ENCODE data around the gene ARVCF. TPM values are rescaled to one million over a fixed set of nuclear protein-coding genes. Genes with fewer than 3 reads are reported as not detected.

The ARVCF gene
- total and polyA plus RNA-seq, 9 of the 15 experiments (the other 6 are each of a cell fraction or from before 2014, with no cell fraction given) = 0.03 to 97.4 (median 15.6) TPM

DNA sequence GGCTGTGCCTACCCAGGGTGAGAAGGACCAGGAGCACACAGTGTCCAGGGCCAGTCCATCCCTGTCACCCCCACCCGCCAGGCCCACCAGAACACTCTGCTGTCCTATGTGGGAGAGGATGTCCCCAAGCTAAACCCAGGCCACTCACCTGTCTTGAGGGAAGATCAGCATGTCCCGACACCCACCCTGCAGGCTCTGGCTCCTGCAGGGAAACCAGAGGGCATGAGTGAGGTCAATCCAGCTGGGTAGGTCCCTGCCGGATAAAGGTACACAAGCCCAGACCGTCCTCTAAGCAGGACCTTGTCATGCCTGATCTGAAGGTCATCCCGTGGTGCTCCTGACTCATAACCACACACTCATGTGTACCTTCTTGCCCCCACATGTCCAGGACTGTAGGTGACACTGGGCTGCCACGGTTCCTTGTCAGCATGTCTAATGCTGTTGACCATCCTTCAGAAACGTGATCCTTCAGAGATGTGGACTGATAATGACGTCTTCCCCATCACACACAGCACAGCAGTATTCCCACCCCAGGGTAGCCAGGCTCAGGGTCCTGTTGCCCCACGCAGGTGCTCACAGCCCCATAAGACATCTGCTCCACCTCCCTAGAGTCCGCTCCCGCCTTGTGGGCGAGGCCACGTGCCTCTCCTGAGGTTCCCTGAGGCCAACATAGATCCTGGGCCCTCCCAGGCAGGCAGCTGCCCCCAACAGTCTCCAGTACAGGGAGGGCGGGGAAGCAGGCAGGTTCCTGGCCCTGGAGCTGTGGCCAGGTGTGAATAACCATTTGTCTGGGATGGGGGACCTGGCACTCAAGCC, 6.1 kb downstream of the ARVCF start (continued):
- TF ChIP-seq EWSR1 (IDR thresholded peaks at IDR 0.05; ENCODE audit: borderline replicate concordance, low read depth, partially characterized antibody) (no peak), KLF6 (CRISPR knock-in tag; IDR thresholded peaks at IDR 0.05; ENCODE audit: borderline replicate concordance) (no peak), CREBBP (IDR thresholded peaks at IDR 0.05; ENCODE audit: low read depth, low read length) (no peak), RBM22 (IDR thresholded peaks at IDR 0.05; ENCODE audit: low read depth, low read length, poor library complexity, severe bottlenecking) (no peak), HNRNPK (IDR thresholded peaks at IDR 0.05; ENCODE audit: low read depth, low read length, poor library complexity, severe bottlenecking) (no peak), SMAD4 (CRISPR knock-in tag; conservative IDR thresholded peaks at IDR 0.05) (no peak; the same call in none of the 2 replicates), HDAC2 (IDR thresholded peaks at IDR 0.05) (peak; percentile 36; the same call in 1 of the 2 replicates), ZC3H8 (IDR thresholded peaks at IDR 0.05) (no peak), ZNF561 (CRISPR knock-in tag; conservative IDR thresholded peaks at IDR 0.05) (0 out of 2 replicates have a peak, but pooled peaks have one; percentile 8), HMGN3 (IDR thresholded peaks at IDR 0.05; ENCODE audit: borderline replicate concordance, extremely low read depth, insufficient read length, low read depth, low read length) (no peak), FOXA3 (CRISPR knock-in tag; conservative IDR thresholded peaks at IDR 0.05 in 1 of 2, IDR thresholded peaks at IDR 0.05 in 1 of 2) (no peak), HOXB6 (CRISPR knock-in tag; IDR thresholded peaks at IDR 0.05; ENCODE audit: borderline replicate concordance) (peak; percentile 84; the same call in 1 of the 2 replicates)
- TF ChIP-seq, protein P1, sequence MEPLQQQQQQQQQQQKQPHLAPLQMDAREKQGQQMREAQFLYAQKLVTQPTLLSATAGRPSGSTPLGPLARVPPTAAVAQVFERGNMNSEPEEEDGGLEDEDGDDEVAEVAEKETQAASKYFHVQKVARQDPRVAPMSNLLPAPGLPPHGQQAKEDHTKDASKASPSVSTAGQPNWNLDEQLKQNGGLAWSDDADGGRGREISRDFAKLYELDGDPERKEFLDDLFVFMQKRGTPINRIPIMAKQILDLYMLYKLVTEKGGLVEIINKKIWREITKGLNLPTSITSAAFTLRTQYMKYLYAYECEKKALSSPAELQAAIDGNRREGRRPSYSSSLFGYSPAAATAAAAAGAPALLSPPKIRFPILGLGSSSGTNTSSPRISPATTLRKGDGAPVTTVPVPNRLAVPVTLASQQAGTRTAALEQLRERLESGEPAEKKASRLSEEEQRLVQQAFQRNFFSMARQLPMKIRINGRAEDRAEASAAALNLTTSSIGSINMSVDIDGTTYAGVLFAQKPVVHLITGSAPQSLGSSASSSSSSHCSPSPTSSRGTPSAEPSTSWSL (CRISPR knock-in tag; IDR thresholded peaks at IDR 0.05; ENCODE audit: borderline replicate concordance) = no peak
- TF ChIP-seq, protein P2, sequence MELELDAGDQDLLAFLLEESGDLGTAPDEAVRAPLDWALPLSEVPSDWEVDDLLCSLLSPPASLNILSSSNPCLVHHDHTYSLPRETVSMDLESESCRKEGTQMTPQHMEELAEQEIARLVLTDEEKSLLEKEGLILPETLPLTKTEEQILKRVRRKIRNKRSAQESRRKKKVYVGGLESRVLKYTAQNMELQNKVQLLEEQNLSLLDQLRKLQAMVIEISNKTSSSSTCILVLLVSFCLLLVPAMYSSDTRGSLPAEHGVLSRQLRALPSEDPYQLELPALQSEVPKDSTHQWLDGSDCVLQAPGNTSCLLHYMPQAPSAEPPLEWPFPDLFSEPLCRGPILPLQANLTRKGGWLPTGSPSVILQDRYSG (tag; conservative IDR thresholded peaks at IDR 0.05; ENCODE audit: low read depth) = no peak
- TF ChIP-seq, protein P3, sequence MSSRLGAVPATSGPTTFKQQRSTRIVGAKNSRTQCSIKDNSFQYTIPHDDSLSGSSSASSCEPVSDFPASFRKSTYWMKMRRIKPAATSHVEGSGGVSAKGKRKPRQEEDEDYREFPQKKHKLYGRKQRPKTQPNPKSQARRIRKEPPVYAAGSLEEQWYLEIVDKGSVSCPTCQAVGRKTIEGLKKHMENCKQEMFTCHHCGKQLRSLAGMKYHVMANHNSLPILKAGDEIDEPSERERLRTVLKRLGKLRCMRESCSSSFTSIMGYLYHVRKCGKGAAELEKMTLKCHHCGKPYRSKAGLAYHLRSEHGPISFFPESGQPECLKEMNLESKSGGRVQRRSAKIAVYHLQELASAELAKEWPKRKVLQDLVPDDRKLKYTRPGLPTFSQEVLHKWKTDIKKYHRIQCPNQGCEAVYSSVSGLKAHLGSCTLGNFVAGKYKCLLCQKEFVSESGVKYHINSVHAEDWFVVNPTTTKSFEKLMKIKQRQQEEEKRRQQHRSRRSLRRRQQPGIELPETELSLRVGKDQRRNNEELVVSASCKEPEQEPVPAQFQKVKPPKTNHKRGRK (tag; IDR thresholded peaks at IDR 0.05) = no peak
- TF ChIP-seq, protein P4, sequence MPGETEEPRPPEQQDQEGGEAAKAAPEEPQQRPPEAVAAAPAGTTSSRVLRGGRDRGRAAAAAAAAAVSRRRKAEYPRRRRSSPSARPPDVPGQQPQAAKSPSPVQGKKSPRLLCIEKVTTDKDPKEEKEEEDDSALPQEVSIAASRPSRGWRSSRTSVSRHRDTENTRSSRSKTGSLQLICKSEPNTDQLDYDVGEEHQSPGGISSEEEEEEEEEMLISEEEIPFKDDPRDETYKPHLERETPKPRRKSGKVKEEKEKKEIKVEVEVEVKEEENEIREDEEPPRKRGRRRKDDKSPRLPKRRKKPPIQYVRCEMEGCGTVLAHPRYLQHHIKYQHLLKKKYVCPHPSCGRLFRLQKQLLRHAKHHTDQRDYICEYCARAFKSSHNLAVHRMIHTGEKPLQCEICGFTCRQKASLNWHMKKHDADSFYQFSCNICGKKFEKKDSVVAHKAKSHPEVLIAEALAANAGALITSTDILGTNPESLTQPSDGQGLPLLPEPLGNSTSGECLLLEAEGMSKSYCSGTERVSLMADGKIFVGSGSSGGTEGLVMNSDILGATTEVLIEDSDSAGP (CRISPR knock-in tag; IDR thresholded peaks at IDR 0.05) = no peak
- TF ChIP-seq, protein P5, sequence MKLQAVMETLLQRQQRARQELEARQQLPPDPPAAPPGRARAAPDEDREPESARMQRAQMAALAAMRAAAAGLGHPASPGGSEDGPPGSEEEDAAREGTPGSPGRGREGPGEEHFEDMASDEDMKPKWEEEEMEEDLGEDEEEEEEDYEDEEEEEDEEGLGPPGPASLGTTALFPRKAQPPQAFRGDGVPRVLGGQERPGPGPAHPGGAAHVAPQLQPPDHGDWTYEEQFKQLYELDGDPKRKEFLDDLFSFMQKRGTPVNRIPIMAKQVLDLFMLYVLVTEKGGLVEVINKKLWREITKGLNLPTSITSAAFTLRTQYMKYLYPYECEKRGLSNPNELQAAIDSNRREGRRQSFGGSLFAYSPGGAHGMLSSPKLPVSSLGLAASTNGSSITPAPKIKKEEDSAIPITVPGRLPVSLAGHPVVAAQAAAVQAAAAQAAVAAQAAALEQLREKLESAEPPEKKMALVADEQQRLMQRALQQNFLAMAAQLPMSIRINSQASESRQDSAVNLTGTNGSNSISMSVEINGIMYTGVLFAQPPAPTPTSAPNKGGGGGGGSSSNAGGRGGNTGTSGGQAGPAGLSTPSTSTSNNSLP (IDR thresholded peaks at IDR 0.05; ENCODE audit: borderline replicate concordance, low read depth, low read length) = peak; percentile 19; the same call in 1 of the 2 replicates

Measured in K562 (cell line).